ENCODE results near the gene SLC30A4. TPM values are rescaled to one million over a fixed set of nuclear protein-coding genes. Genes with fewer than 3 reads are reported as not detected.

SLC30A4 gene
- total and polyA plus RNA-seq, 2 of the 8 experiments (the other 6 are each of a cell fraction or from before 2014, with no cell fraction given): under 0.01 to 0.07 TPM

- Histone ChIP-seq H2BK5ac (ENCODE audit: low read depth, low read length) (no peak overlapping the region), H2BK12ac (ENCODE audit: low read depth, low read length) (no peak overlapping the region), H3K27me3 (replicated peaks in 1 of 4; ENCODE audit: control insufficient read depth in 3 of 4, extremely low read depth in 1 of 4, insufficient read depth in 3 of 4, low read length in 3 of 4) (no peaks in the 10 kb centered on the region), H3K4me2 (ENCODE audit: insufficient read depth in 1 of 2, low read depth in 2 of 2, low read length in 2 of 2) (no peak overlapping the region), H3K56ac (replicated peaks; ENCODE audit: insufficient read length, low read depth, low read length) (no peak overlapping the region), H4K8ac (ENCODE audit: extremely low read depth, insufficient read depth, low read length) (no peak overlapping the region), H4K5ac (ENCODE audit: insufficient read length, low read depth, low read length) (no peak overlapping the region), H3K4me1 (replicated peaks in 1 of 4; ENCODE audit: control insufficient read depth in 3 of 4, insufficient read depth in 4 of 4, low read length in 3 of 4) (peaks cover 0 to 3% (median 1%) of the 10 kb centered on the region in 4 experiments; a peak in 2 of 7 replicates), H3K36me3 (ENCODE audit: control insufficient read depth in 2 of 4, insufficient read depth in 4 of 4, low read length in 3 of 4) (no peaks in the 10 kb centered on the region), H3K27ac (ENCODE audit: low read depth, low read length) (no peak overlapping the region), H3K9ac (replicated peaks in 1 of 4; ENCODE audit: extremely low read depth in 1 of 4, low read depth in 3 of 4, low read length in 3 of 4) (no peak overlapping the region), H2BK15ac (ENCODE audit: low read length) (no peak overlapping the region), H2BK20ac (ENCODE audit: low read length) (no peak overlapping the region), H3K4me3 (ENCODE audit: extremely low read depth in 1 of 4, insufficient read depth in 2 of 4, low read depth in 3 of 4, low read length in 4 of 4) (no peak overlapping the region), H3K9me3 (ENCODE audit: insufficient read depth in 2 of 2, low read depth in 1 of 2, low read length in 1 of 2) (no peaks in the 10 kb centered on the region), H3K23ac (ENCODE audit: insufficient read length) (no peak overlapping the region), H3K79me1 (ENCODE audit: low read depth, low read length) (no peaks in the 10 kb centered on the region), H3K18ac (ENCODE audit: extremely low read depth, low read length) (no peak overlapping the region), H3K79me2 (ENCODE audit: control insufficient read depth in 1 of 2, insufficient read depth in 2 of 2, low read length in 2 of 2) (no peaks in the 10 kb centered on the region), H2BK120ac (replicated peaks; ENCODE audit: low read depth, low read length) (no peak overlapping the region), H2AFZ (ENCODE audit: low read length) (no peak overlapping the region), H3K14ac (ENCODE audit: insufficient read length) (no peak overlapping the region), H2AK5ac (ENCODE audit: low read depth, low read length) (no peak overlapping the region), H4K91ac (replicated peaks; ENCODE audit: insufficient read length, low read length) (no peak overlapping the region), H4K20me1 (replicated peaks in 1 of 2; ENCODE audit: control insufficient read depth in 1 of 2, insufficient read depth in 2 of 2, low read length in 2 of 2) (no peaks in the 10 kb centered on the region), H3K4ac (replicated peaks; ENCODE audit: insufficient read length, low read depth, low read length) (no peak overlapping the region), H3K23me2 (ENCODE audit: low read depth, low read length) (no peaks in the 10 kb centered on the region)
- ChIA-PET CTCF (ENCODE audit: partially characterized antibody) (interaction anchor here (0.9 to 2.0 kb wide), 2 partner anchors 8 to 10 kb away, joined by 3 to 7 read pairs; no protein-coding TSS in a partner anchor), POLR2A (ENCODE audit: partially characterized antibody) (no interaction called here)
- DNase-seq (ENCODE audit: low read depth in 1 of 2, low spot score in 2 of 2) (no peak), FAIRE-seq (no peak)
- TF ChIP-seq ATF3 (IDR thresholded peaks at IDR 0.05; ENCODE audit: insufficient read depth, low read depth, low read length) (no peak), BRCA1 (IDR thresholded peaks at IDR 0.05; ENCODE audit: low read depth, low read length) (no peak), SRF (IDR thresholded peaks at IDR 0.05; ENCODE audit: low read depth, low read length) (no peak)
- WGBS, 2 experiments (ENCODE audit: extremely low coverage in 1 of 2, insufficient coverage in 1 of 2, insufficient read length in 1 of 2, insufficient replicate concordance in 2 of 2, low coverage in 1 of 2, low lambda C conversion rate in 2 of 2, missing lambda C conversion rate in 1 of 2): 87% methylated on average over 3 of the region's 3 CpGs; no CpG with 5 or more reads in 1 of the 2 experiments
Measured at GRCh38 chr15:45539680-45540079, 17.1 kb upstream of the SLC30A4 start.

All from H1 (cell line).